Activated CD8-positive, alpha-beta memory T cell treated with anti-CD3 and anti-CD28 coated beads, Interleukin-2, amount 10 ng/mL, durations not matched to agents 7 days and 5 days (primary cell): ENCODE results near the gene KIF1B. TPM values are rescaled to one million over a fixed set of nuclear protein-coding genes. Genes with fewer than 3 reads are reported as not detected.

ENCODE experiments used
- ATAC-seq: fragments of 150-1000 bp; cut with Tn5 transposase; one replicate; pipeline ENCODE4 v1.10.0; 2021; ENCODE audit warnings: moderate library complexity
- CTCF ChIA-PET: fragments of 350-600 bp; sonication (Branson Sonifier 250); formaldehyde crosslinking; loops from one replicate; lab custom pipeline; 2021; ENCODE audit warnings: antibody characterized with exemption; lab: Charles Lee
- DNase-seq: peaks from one replicate; pipeline ENCODE4 v3.0.0-alpha.2; 2020
- H3K27ac Mint-ChIP-seq: one replicate; pipeline ENCODE4 v1.8.0; 2021; ENCODE audit warnings: mild to moderate bottlenecking, mixed read lengths
- H3K27me3 Mint-ChIP-seq: one replicate; pipeline ENCODE4 v1.8.0; 2021; ENCODE audit warnings: mixed read lengths
- H3K36me3 Mint-ChIP-seq: one replicate; pipeline ENCODE4 v1.8.0; 2021; ENCODE audit warnings: mild to moderate bottlenecking, mixed read lengths
- H3K4me1 Mint-ChIP-seq: one replicate; pipeline ENCODE4 v1.8.0; 2021; ENCODE audit warnings: mixed read lengths
- H3K4me3 Mint-ChIP-seq: one replicate; pipeline ENCODE4 v1.8.0; 2021; ENCODE audit warnings: mild to moderate bottlenecking, moderate library complexity, mixed read lengths
- H3K9me3 Mint-ChIP-seq: one replicate; pipeline ENCODE4 v1.8.0; 2022; ENCODE audit warnings: low read depth, mixed read lengths
- total RNA-seq, 2 experiments: library from RNA; stranded (reverse); gene quantifications; one replicate each; pipeline ENCODE4 v1.2.3, GENCODE V29; 2021

Gene KIF1B
- 10 to 100 TPM; 14.2 to 21.3 TPM for total RNA-seq

- H3K4me1 Mint-ChIP-seq = peaks cover 32% of the 10 kb centered on the region
- no peaks in the 10 kb centered on the region for H3K9me3 Mint-ChIP-seq
- CTCF ChIA-PET = interaction anchor here (0.5 to 3.5 kb wide), 74 partner anchors 8 to 1049 kb away, joined by 3 to 50 read pairs (median 4); partner anchors contain the start of genes CENPS, PEX14, PGD and UBE4B
- DNase-seq (peak; percentile 97), ATAC-seq (peak; percentile 99)
- peak within 1 kb of the TSS; percentile 81 for H3K4me3 Mint-ChIP-seq
- peak within 1 kb of the TSS; percentile 70 for H3K27ac Mint-ChIP-seq
- H3K36me3 Mint-ChIP-seq = no peaks in the 10 kb centered on the region
- H3K27me3 Mint-ChIP-seq = peaks cover 8% of the 10 kb centered on the region
Measured at GRCh38 chr1:10209905-10210810, at the start of gene KIF1B. TSS of gene KIF1B (plus strand) at chr1:10210570. CDS start at chr1:10232329, 21,759 bp downstream.

- Mint-ChIP-seq H3K36me3 (peaks cover 13% of the 10 kb centered on the region), H3K27ac (no peak overlapping the region), H3K9me3 (no peaks in the 10 kb centered on the region), H3K4me3 (no peak overlapping the region), H3K4me1 (peaks cover 5% of the 10 kb centered on the region), H3K27me3 (no peaks in the 10 kb centered on the region)
- no peak for DNase-seq
- ATAC-seq = no peak
- CTCF ChIA-PET = interaction anchor here (0.7 to 1.3 kb wide), 3 partner anchors 8 to 177 kb away, joined by 3 to 6 read pairs (median 4); no protein-coding TSS in a partner anchor
Measured at GRCh38 chr1:10160907-10161490, 49.4 kb upstream of the KIF1B start.

GRCh38 chr1:10161541-10162290 lies 48.7 kb upstream of the KIF1B start:
- CTCF ChIA-PET = interaction anchor here (0.7 kb wide), 1 partner anchor 8 kb away, joined by 6 read pairs; no protein-coding TSS in a partner anchor
- H3K27ac Mint-ChIP-seq = no peak overlapping the region
- H3K36me3 Mint-ChIP-seq = peaks cover 18% of the 10 kb centered on the region
- ATAC-seq (no peak), DNase-seq (no peak)
- peaks cover 5% of the 10 kb centered on the region for H3K4me1 Mint-ChIP-seq
- no peak overlapping the region for H3K4me3 Mint-ChIP-seq
- H3K27me3 Mint-ChIP-seq = no peaks in the 10 kb centered on the region
- H3K9me3 Mint-ChIP-seq = no peaks in the 10 kb centered on the region

- H3K4me1 Mint-ChIP-seq = peaks cover 61% of the 10 kb centered on the region
- CTCF ChIA-PET = interaction anchor here (1.1 to 5.9 kb wide), 4 partner anchors 8 to 40 kb away, joined by 3 to 22 read pairs (median 4); partner anchors contain the start of gene KIF1B
- no peaks in the 10 kb centered on the region for H3K9me3 Mint-ChIP-seq
- peak overlapping the region; percentile 96 for H3K27ac Mint-ChIP-seq
- peak; percentile 35 for ATAC-seq
- no peaks in the 10 kb centered on the region for H3K27me3 Mint-ChIP-seq
- peaks cover 61% of the 10 kb centered on the region for H3K36me3 Mint-ChIP-seq
- peak; percentile 53 for DNase-seq
- no peak overlapping the region for H3K4me3 Mint-ChIP-seq
Measured at GRCh38 chr1:10168912-10169514, 41.4 kb upstream of the KIF1B start.

- CTCF ChIA-PET = interaction anchor here (1.1 to 5.9 kb wide), 5 partner anchors 12 to 39 kb away, joined by 3 to 22 read pairs (median 4); partner anchors contain the start of gene KIF1B
- no peaks in the 10 kb centered on the region for H3K27me3 Mint-ChIP-seq
- peak overlapping the region; percentile 96 for H3K27ac Mint-ChIP-seq
- no peaks in the 10 kb centered on the region for H3K9me3 Mint-ChIP-seq
- ATAC-seq (peak; percentile 85), DNase-seq (peak; percentile 65)
- peak overlapping the region; percentile 42 for H3K4me3 Mint-ChIP-seq
- H3K36me3 Mint-ChIP-seq = peaks cover 61% of the 10 kb centered on the region
- peaks cover 66% of the 10 kb centered on the region for H3K4me1 Mint-ChIP-seq
Measured at GRCh38 chr1:10170239-10170574, 40.2 kb upstream of the KIF1B start.

- Mint-ChIP-seq H3K4me3 (no peak overlapping the region), H3K36me3 (peaks cover 62% of the 10 kb centered on the region)
- no peak for ATAC-seq
Measured at GRCh38 chr1:10171105-10171767, 39.1 kb upstream of the KIF1B start.

GRCh38 chr1:10171995-10172669 lies 38.2 kb upstream of the KIF1B start:
- CTCF ChIA-PET = interaction anchor here (5.9 kb wide), 1 partner anchor 37 kb away, joined by 22 read pairs; the partner anchor contains the start of gene KIF1B
- H3K4me1 Mint-ChIP-seq = peaks cover 62% of the 10 kb centered on the region
- ATAC-seq (no peak), DNase-seq (no peak)
- H3K9me3 Mint-ChIP-seq = peaks cover 3% of the 10 kb centered on the region
- peak overlapping the region; percentile 30 for H3K27ac Mint-ChIP-seq
- H3K36me3 Mint-ChIP-seq = peaks cover 62% of the 10 kb centered on the region
- no peaks in the 10 kb centered on the region for H3K27me3 Mint-ChIP-seq
- H3K4me3 Mint-ChIP-seq = no peak overlapping the region

More at GRCh38 chr1:10171105-10171767, 39.1 kb upstream of the KIF1B start:
- no peak for DNase-seq
- H3K4me1 Mint-ChIP-seq = peaks cover 62% of the 10 kb centered on the region
- no peaks in the 10 kb centered on the region for H3K27me3 Mint-ChIP-seq
- peaks cover 3% of the 10 kb centered on the region for H3K9me3 Mint-ChIP-seq
- peak overlapping the region; percentile 96 for H3K27ac Mint-ChIP-seq
- CTCF ChIA-PET = interaction anchor here (1.4 to 5.9 kb wide), 2 partner anchors 16 to 38 kb away, joined by 4 to 22 read pairs; partner anchors contain the start of gene KIF1B

GRCh38 chr1:10173582-10173981 lies 36.8 kb upstream of the KIF1B start:
- CTCF ChIA-PET = no interaction called here
- Mint-ChIP-seq H3K4me3 (no peak overlapping the region), H3K4me1 (peaks cover 52% of the 10 kb centered on the region), H3K27ac (peak overlapping the region; percentile 38), H3K9me3 (peaks cover 3% of the 10 kb centered on the region), H3K36me3 (peaks cover 55% of the 10 kb centered on the region), H3K27me3 (no peaks in the 10 kb centered on the region)
- DNase-seq = no peak
- ATAC-seq = no peak

GRCh38 chr1:10177876-10178275 lies 32.5 kb upstream of the KIF1B start:
- Mint-ChIP-seq H3K4me3 (no peak overlapping the region), H3K27ac (no peak overlapping the region), H3K27me3 (no peaks in the 10 kb centered on the region), H3K36me3 (peaks cover 40% of the 10 kb centered on the region), H3K9me3 (peaks cover 3% of the 10 kb centered on the region), H3K4me1 (peaks cover 17% of the 10 kb centered on the region)
- ATAC-seq (no peak), DNase-seq (no peak)
- CTCF ChIA-PET = interaction anchor here (1.5 kb wide), 1 partner anchor 32 kb away, joined by 4 read pairs; no protein-coding TSS in a partner anchor

- H3K27me3 Mint-ChIP-seq = no peaks in the 10 kb centered on the region
- H3K27ac Mint-ChIP-seq = no peak overlapping the region
- CTCF ChIA-PET = interaction anchor here (1.5 kb wide), 1 partner anchor 31 kb away, joined by 4 read pairs; no protein-coding TSS in a partner anchor
- H3K9me3 Mint-ChIP-seq = peaks cover 3% of the 10 kb centered on the region
- no peak for ATAC-seq
- no peak overlapping the region for H3K4me3 Mint-ChIP-seq
- H3K36me3 Mint-ChIP-seq = peaks cover 36% of the 10 kb centered on the region
- peaks cover 12% of the 10 kb centered on the region for H3K4me1 Mint-ChIP-seq
- DNase-seq = no peak
Measured at GRCh38 chr1:10178597-10179405, 31.6 kb upstream of the KIF1B start.
